HFF-Myc (cell line): ENCODE measurements around the gene CDKN2B.

ENCODE experiments used
- DNase-seq: peaks from one replicate; pipeline ENCODE4 v3.0.0-alpha.2; 2011; ENCODE audit warnings: low read depth; ENCODE audit errors: extremely low read depth
- H3K4me3 ChIP-seq: replicated peaks from 2 replicates; pipeline ENCODE4 v1.5.1; 2011; ENCODE audit warnings: low read depth, mild to moderate bottlenecking, control low read depth, low read length
- TF ChIP-seq, protein P1 (sequence below): IDR thresholded peaks from 2 replicates; pipeline ENCODE4 v1.5.1; 2012; ENCODE audit warnings: mild to moderate bottlenecking, low read depth, low read length, control low read depth; ENCODE audit errors: missing control alignments

The CDKN2B gene

GRCh38 chr9:22036866-22037626 is 27.9 kb upstream of the CDKN2B start:
- TF ChIP-seq, protein P1, sequence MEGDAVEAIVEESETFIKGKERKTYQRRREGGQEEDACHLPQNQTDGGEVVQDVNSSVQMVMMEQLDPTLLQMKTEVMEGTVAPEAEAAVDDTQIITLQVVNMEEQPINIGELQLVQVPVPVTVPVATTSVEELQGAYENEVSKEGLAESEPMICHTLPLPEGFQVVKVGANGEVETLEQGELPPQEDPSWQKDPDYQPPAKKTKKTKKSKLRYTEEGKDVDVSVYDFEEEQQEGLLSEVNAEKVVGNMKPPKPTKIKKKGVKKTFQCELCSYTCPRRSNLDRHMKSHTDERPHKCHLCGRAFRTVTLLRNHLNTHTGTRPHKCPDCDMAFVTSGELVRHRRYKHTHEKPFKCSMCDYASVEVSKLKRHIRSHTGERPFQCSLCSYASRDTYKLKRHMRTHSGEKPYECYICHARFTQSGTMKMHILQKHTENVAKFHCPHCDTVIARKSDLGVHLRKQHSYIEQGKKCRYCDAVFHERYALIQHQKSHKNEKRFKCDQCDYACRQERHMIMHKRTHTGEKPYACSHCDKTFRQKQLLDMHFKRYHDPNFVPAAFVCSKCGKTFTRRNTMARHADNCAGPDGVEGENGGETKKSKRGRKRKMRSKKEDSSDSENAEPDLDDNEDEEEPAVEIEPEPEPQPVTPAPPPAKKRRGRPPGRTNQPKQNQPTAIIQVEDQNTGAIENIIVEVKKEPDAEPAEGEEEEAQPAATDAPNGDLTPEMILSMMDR = no peak
- no peak for DNase-seq
- H3K4me3 ChIP-seq = no peak overlapping the region

- no peak overlapping the region for H3K4me3 ChIP-seq
Observed at GRCh38 chr9:22035591-22036011, 26.5 kb upstream of the CDKN2B start.

DNA sequence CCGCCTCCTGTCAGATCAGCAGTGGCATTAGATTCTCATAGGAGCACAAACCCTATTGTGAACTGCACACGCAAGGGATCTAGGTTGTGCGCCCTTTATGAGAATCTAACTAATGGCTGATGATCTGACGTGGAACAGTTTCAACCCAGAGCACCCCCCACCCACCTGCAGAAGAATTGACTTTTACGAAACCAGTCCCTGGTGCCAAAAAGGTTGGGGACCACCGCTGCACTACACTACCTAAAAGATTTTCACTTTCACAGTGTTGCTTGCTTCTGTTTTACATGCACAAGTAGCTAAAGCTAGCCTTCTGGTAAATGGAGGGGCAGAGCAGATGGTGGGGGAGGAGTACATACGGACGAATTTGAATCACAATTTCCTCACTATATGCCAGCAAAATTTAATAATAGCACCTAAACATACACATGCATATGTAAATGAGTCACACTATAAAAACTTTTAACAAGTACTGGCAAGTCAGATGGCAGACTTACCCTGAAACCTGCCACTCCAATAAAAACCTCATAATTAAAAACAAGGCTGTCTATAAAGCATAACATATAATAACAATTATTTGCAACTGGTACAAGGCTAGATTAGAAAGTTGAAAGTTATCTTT is 24.0 kb upstream of the CDKN2B start:
- TF ChIP-seq, protein P1 = no peak
- no peak for DNase-seq
- H3K4me3 ChIP-seq = no peak overlapping the region

More at GRCh38 chr9:22035591-22036011, 26.5 kb upstream of the CDKN2B start:
- TF ChIP-seq, protein P1 = no peak
- no peak for DNase-seq

DNA sequence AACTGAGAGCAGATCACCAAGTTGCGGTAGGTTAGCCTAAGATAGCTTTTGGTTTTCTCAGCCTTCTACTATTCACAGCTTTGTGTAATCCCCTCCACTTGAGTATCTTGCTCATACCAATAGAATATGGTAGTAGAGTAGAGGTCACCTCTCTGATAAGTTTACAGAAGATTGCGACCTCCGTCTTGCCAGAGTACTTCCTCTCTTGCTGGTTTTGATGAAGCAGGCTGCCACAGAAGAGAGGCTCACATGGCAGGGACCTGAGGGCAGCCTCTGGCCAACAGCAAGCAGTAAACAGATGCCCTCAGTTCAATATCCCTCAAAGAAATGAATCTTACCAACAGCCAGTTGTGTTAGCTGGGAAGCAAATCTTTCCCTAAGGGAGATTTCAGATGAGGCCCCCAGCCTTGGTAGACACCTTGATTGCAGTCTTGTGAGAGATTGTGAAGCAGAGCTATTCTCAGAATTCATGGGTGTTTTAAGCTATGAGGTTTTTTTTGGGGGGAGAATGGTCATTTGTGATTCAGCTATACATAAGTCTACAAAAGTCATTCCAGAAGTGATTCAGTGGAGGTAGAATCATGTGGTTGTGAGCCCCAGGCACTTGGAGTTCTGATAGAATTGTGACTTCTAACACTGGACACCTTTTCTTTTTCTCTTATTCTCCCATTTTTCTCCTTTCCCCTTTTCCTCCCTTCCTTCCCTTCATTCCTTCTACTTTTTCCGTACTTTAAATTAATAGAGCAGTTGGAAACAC is 22.7 kb upstream of the CDKN2B start:
- TF ChIP-seq, protein P1 = no peak
- H3K4me3 ChIP-seq = no peak overlapping the region
- no peak for DNase-seq

DNA sequence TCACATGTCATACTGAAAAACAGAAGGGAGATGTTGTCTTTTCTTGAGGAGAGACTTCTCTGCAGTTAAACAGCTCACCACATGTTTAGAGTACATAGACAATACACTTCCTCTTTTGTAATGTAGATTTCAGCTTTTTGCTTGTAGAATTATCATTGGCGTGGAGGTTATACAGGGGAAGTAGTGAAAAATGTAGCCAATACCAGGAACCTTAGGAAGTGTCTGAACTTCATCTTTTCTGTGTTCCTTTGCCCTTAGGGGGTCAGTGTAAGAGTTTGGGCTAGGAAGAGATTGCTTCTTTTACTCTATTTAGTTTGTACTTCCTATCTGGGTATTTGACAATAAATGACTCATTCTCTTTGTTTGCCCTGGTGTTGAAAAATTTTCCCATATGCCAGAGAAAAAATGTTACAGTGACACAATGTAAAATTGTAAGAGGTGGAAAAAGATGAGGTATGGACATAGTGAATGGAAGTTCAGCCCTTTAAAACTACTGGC is 21.0 kb upstream of the CDKN2B start:
- no peak overlapping the region for H3K4me3 ChIP-seq
- TF ChIP-seq, protein P1 = no peak
- no peak for DNase-seq

- no peak overlapping the region for H3K4me3 ChIP-seq
- TF ChIP-seq, protein P1 = no peak
- no peak for DNase-seq
Observed at GRCh38 chr9:22029231-22029630, 20.1 kb upstream of the CDKN2B start.
